Left lung (tissue), 10 donors: ENCODE results near the gene SMAD6. TPM values are rescaled to one million over a fixed set of nuclear protein-coding genes. Genes with fewer than 3 reads are reported as not detected.

Experiments
- ATAC-seq: fragments of 200-7000 bp; cut with Tn5 transposase; one replicate; pipeline ENCODE4 v1.9.1; 2020; ENCODE audit warnings: moderate library complexity
- DNase-seq, 4 donors: peaks; one replicate each; pipeline ENCODE4 v3.0.0-alpha.2; 2013 to 2020
- H3K27ac ChIP-seq, 2 donors: fragments of 200-600 bp; sonication (generic) in 1 of 2; one replicate each; pipeline versions ENCODE4 v1.5.0 to v1.8.0; 2020 to 2021
- H3K27me3 ChIP-seq, 2 donors: fragments of 200-600 bp; sonication (generic) in 1 of 2; one replicate each; pipeline versions ENCODE4 v1.5.0 to v1.8.0; 2020 to 2021
- H3K36me3 ChIP-seq, 2 donors: fragments of 200-600 bp; sonication (generic) in 1 of 2; one replicate each; pipeline versions ENCODE4 v1.5.0 to v1.8.0; 2020 to 2021
- H3K4me1 ChIP-seq, 2 donors: fragments of 200-600 bp; one replicate each; pipeline ENCODE4 v1.8.0; 2021
- H3K4me3 ChIP-seq, 2 donors: fragments of 200-600 bp; sonication (generic) in 1 of 2; one replicate each; pipeline versions ENCODE4 v1.5.0 to v1.8.0; 2020 to 2021; ENCODE audit warnings: mild to moderate bottlenecking in 1 of 2
- H3K9me3 ChIP-seq, 2 donors: fragments of 200-600 bp; sonication (generic) in 1 of 2; one replicate each; pipeline versions ENCODE4 v1.5.0 to v1.8.0; 2020 to 2021
- CTCF ChIP-seq, 2 donors: fragments of 200-600 bp; sonication (generic) in 1 of 2; IDR thresholded peaks; one replicate each; pipeline versions ENCODE4 v1.5.0 to v1.8.0; 2021; ENCODE audit warnings: antibody characterized with exemption in 2 of 2
- intact Hi-C, 2 donors: fragments of 100-400 bp; cut with DNase I; formaldehyde crosslinking; loops; one replicate each; pipeline versions ENCODE4 v1.11.2 to v1.14.2; 2022
- polyA plus RNA-seq, 6 donors: library from polyadenylated mRNA; unstranded; fragments of 120-200 nt; gene quantifications; one replicate each; pipeline ENCODE4 v1.2.1, GENCODE V29; 2013; ENCODE audit not compliant: insufficient read length in 6 of 6
- total RNA-seq, 2 donors: library from RNA; stranded (reverse); fragmentation: NEBNext Ultra II Directional; extraction: Animal tissue kit (Norgen Biotek cat#: 25700); gene quantifications; one replicate each; pipeline ENCODE4 v1.2.1, GENCODE V29; 2021
- donor health status: DM: no; HTN: yes; CAD: no.
- donor health status: DM: no; HTN: no; CAD: no.

SMAD6 gene
- total and polyA plus RNA-seq, 8 donors: 25.0 to 110 (median 32.0) TPM

DNA sequence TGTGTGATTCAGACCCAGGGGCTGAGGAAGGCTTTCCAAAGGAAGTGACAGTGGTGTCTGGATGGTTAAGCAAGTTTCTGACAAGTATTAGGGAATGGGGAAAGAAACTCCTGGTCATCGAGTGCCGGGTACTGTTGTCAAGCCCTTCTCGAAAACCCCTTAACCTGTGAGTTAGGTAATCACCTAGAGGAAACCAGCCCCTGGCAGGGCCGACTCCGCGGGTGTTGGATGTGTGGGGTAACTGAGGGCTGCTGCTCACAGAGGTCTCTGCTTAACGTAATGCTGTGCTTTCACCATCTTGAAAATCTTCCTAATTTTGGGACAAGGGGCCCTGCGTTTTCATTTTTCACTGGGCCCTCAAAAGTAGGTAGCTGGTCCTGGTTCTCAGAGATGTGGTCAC is 67.0 kb downstream of the SMAD6 start:
- intact Hi-C loops: loop anchor here in 1 of 2 donors (10.0 kb wide), 1 partner anchor 64 kb away; the partner anchor contains the start of gene SMAD6
- peaks cover 38 to 87% of the 10 kb centered on the region in 2 donors for H3K4me1 ChIP-seq
- H3K27ac ChIP-seq: no peak overlapping the region

DNA sequence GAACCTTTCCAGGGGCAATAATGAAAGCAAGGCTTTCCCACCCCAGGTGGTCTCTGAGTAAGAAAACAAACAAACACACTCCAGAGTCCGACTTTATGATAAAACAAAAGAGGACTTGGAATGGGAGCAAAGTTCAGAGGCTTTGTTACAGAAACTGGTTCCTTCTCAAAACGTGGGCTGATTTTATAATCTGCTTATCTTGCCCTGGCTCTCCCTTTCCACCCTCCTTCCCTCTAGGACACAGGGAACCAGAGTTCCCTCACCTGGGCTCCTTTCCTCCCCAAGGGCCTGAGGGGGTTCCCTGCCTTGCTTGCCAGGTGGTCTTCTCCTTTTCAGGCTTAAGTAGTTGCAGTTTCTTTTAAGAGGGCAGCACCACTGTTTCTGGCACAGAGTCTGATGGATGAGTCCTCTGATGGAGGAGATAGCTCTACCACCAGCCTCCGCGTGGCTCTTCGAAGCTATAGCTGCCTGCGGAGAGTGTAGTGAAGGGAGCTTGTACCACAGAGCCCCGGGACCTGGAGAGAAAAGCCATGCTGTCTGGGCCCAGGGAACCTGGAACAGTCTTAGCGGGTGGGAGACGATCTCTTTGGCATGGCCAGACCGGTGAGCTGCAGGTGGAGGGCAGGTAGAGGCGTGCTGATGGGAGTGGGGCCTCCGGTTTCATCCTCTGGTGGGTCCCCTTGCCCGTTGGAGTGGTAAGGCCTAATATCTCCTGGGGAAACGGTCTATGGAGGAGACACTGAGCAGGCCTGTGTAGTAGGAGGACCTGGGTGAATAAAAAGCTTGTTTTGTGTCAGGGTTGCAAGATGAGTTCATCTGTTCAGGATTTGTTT is 68.7 kb downstream of the SMAD6 start:
- ATAC-seq (no peak), DNase-seq (no peak)
- no peaks in the 10 kb centered on the region for H3K9me3 ChIP-seq
- H3K27ac ChIP-seq: no peak overlapping the region
- H3K36me3 ChIP-seq: no peaks in the 10 kb centered on the region
- peaks cover 28 to 84% of the 10 kb centered on the region in 2 donors for H3K4me1 ChIP-seq
- H3K4me3 ChIP-seq: no peak overlapping the region
- TF ChIP-seq CTCF (IDR thresholded peaks at IDR 0.05): no peak
- intact Hi-C loops: loop anchor here in 1 of 2 donors (10.0 kb wide), 1 partner anchor 156 kb away; no protein-coding TSS in a partner anchor
- H3K27me3 ChIP-seq: no peaks in the 10 kb centered on the region

More for the DNA sequence above, 67.0 kb downstream of the SMAD6 start:
- TF ChIP-seq CTCF (IDR thresholded peaks at IDR 0.05): no peak
- DNase-seq (peak in 1 of 4 donors; percentile 42), ATAC-seq (peak; percentile 43)
- H3K27me3 ChIP-seq: no peaks in the 10 kb centered on the region
- H3K36me3 ChIP-seq: no peaks in the 10 kb centered on the region
- H3K9me3 ChIP-seq: no peaks in the 10 kb centered on the region
- H3K4me3 ChIP-seq: no peak overlapping the region

- H3K27ac ChIP-seq: no peak overlapping the region
- intact Hi-C loops: loop anchor here in 1 of 2 donors (10.0 kb wide), 1 partner anchor 156 kb away; no protein-coding TSS in a partner anchor
Measured at GRCh38 chr15:66771351-66771650, 69.3 kb downstream of the SMAD6 start.

GRCh38 chr15:66772604-66773128 is 70.6 kb downstream of the SMAD6 start:
- no peak overlapping the region for H3K27ac ChIP-seq
- no peak for DNase-seq
- TF ChIP-seq CTCF (IDR thresholded peaks at IDR 0.05): no peak
- no peak overlapping the region for H3K4me3 ChIP-seq
- H3K4me1 ChIP-seq: peaks cover 22 to 70% of the 10 kb centered on the region in 2 donors
- no peaks in the 10 kb centered on the region for H3K9me3 ChIP-seq
- H3K27me3 ChIP-seq: no peaks in the 10 kb centered on the region
- intact Hi-C loops: loop anchor here in 1 of 2 donors (10.0 kb wide), 1 partner anchor 158 kb away; no protein-coding TSS in a partner anchor
- no peak for ATAC-seq
- no peaks in the 10 kb centered on the region for H3K36me3 ChIP-seq

More at GRCh38 chr15:66771351-66771650, 69.3 kb downstream of the SMAD6 start:
- no peak overlapping the region for H3K4me3 ChIP-seq
- no peak for TF ChIP-seq CTCF (IDR thresholded peaks at IDR 0.05)
- H3K27me3 ChIP-seq: no peaks in the 10 kb centered on the region
- peaks cover 23 to 79% of the 10 kb centered on the region in 2 donors for H3K4me1 ChIP-seq
- no peaks in the 10 kb centered on the region for H3K36me3 ChIP-seq
- no peak for ATAC-seq
- DNase-seq: no peak
- no peaks in the 10 kb centered on the region for H3K9me3 ChIP-seq
